GM12878 (cell line): ENCODE results near the gene GARNL3.

Experiments used
- EP300 ChIP-seq, 2 experiments: fragments of 150-350 bp in 1 of 2; IDR thresholded peaks; 2 replicates each; pipeline ENCODE4 v1.6.1; 2011 to 2012; ENCODE audit warnings: low read depth in 2 of 2, low read length in 2 of 2, borderline replicate concordance in 1 of 2, improper control_type of control experiment in 1 of 2, inconsistent platforms in 1 of 2; ENCODE audit not compliant: control insufficient read depth in 1 of 2
- ZNF217 ChIP-seq: fragments of 450-650 bp; IDR thresholded peaks from 2 replicates; pipeline ENCODE4 v1.6.1; 2017; ENCODE audit warnings: antibody characterized with exemption, mild to moderate bottlenecking
- TF ChIP-seq, protein P1 (sequence below), 3 experiments: IDR thresholded peaks in 2 of 3; conservative IDR thresholded peaks in 1 of 3; 2 replicates each; pipeline ENCODE4 v1.5.1; 2011; ENCODE audit warnings: low read depth in 3 of 3, low read length in 3 of 3, mild to moderate bottlenecking in 3 of 3, control low read depth in 2 of 3, moderate library complexity in 2 of 3, inconsistent platforms in 1 of 3, mixed read lengths in 1 of 3; ENCODE audit not compliant: control insufficient read depth in 2 of 3, insufficient read depth in 1 of 3; ENCODE audit errors: extremely low read depth in 1 of 3

DNA sequence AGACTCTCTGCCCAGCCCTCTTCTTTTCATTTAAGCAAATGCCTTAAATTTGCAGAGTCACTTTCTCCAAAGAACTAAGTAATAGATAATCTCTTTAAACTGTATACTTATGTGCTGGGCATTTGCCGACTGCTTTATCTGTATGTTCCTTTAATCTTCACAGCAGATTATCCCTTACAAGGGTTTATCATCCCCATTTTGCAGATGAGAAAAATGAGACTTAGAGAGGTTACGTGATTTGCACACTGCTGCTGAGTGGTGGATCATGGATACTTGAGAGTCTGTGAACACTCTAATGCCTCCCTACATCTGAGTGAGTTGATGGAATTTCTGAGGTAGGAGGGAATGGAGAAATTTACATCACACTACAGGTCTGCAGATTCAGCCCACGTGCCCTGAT is 163.8 kb downstream of the GARNL3 start:
- TF ChIP-seq ZNF217 (no peak), EP300 (IDR thresholded peaks at IDR 0.05; ENCODE audit: borderline replicate concordance in 1 of 2, control insufficient read depth in 1 of 2, low read depth in 2 of 2, low read length in 2 of 2) (no peak)
- TF ChIP-seq, protein P1, sequence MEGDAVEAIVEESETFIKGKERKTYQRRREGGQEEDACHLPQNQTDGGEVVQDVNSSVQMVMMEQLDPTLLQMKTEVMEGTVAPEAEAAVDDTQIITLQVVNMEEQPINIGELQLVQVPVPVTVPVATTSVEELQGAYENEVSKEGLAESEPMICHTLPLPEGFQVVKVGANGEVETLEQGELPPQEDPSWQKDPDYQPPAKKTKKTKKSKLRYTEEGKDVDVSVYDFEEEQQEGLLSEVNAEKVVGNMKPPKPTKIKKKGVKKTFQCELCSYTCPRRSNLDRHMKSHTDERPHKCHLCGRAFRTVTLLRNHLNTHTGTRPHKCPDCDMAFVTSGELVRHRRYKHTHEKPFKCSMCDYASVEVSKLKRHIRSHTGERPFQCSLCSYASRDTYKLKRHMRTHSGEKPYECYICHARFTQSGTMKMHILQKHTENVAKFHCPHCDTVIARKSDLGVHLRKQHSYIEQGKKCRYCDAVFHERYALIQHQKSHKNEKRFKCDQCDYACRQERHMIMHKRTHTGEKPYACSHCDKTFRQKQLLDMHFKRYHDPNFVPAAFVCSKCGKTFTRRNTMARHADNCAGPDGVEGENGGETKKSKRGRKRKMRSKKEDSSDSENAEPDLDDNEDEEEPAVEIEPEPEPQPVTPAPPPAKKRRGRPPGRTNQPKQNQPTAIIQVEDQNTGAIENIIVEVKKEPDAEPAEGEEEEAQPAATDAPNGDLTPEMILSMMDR (IDR thresholded peaks at IDR 0.05 in 2 of 3, conservative IDR thresholded peaks at IDR 0.05 in 1 of 3; ENCODE audit: control insufficient read depth in 2 of 3, extremely low read depth in 1 of 3, insufficient read depth in 1 of 3, low read depth in 3 of 3, low read length in 3 of 3): no peak
